GM18909 (cell line): ENCODE measurements around the gene PCDHA1.
"Not testable (repeated sequence)": the region's sequence is repeated elsewhere in the genome, so short reads cannot be mapped to it uniquely, and the experiment has no call there.

Experiments
- ATAC-seq: cut with Tn5 transposase; IDR thresholded peaks from one replicate; pipeline ENCODE4 v1.9.1; 2021; ENCODE audit warnings: mild to moderate bottlenecking; ENCODE audit not compliant: unreplicated experiment, poor library complexity

Gene PCDHA1

GRCh38 chr5:140785905-140786686 is at the start of gene PCDHA1:
Gene PCDHA1, plus strand, starts transcription at chr5:140786140.
- no peak for ATAC-seq

GRCh38 chr5:140737486-140737885 is 48.5 kb upstream of the PCDHA1 start:
- ATAC-seq = no peak

- ATAC-seq = no peak
Measured at GRCh38 chr5:140741967-140742366, 44.0 kb upstream of the PCDHA1 start.

GRCh38 chr5:140753561-140753960 is 32.4 kb upstream of the PCDHA1 start:
- no peak for ATAC-seq

GRCh38 chr5:140764177-140764973 is 21.6 kb upstream of the PCDHA1 start:
- ATAC-seq = no peak

GRCh38 chr5:140767444-140767843 is 18.5 kb upstream of the PCDHA1 start:
- no peak for ATAC-seq

- no peak for ATAC-seq
Measured at GRCh38 chr5:140780512-140780911, 5.4 kb upstream of the PCDHA1 start.

- ATAC-seq = not testable (repeated sequence)
Measured at GRCh38 chr5:140787422-140787821, 1.5 kb downstream of the PCDHA1 start.

GRCh38 chr5:140787849-140788504 is 2.0 kb downstream of the PCDHA1 start:
- not testable (repeated sequence) for ATAC-seq

- ATAC-seq = no peak
Measured at GRCh38 chr5:140791089-140791488, 5.1 kb downstream of the PCDHA1 start.

GRCh38 chr5:140794595-140795258 is 8.8 kb downstream of the PCDHA1 start, which contains the start of gene PCDHA2:
Gene PCDHA2, plus strand, starts transcription at chr5:140794852.
- no peak for ATAC-seq

- ATAC-seq = no peak
Measured at GRCh38 chr5:140795259-140795641, 9.3 kb downstream of the PCDHA1 start.

- not testable (repeated sequence) for ATAC-seq
Measured at GRCh38 chr5:140796072-140796717, 10.3 kb downstream of the PCDHA1 start.

- ATAC-seq = no peak
Measured at GRCh38 chr5:140796718-140797095, 10.8 kb downstream of the PCDHA1 start.

- ATAC-seq = no peak
Measured at GRCh38 chr5:140800816-140801493, 15.0 kb downstream of the PCDHA1 start, which contains the start of gene PCDHA3. Gene PCDHA3, plus strand, starts transcription at chr5:140801057.

- ATAC-seq = no peak
Measured at GRCh38 chr5:140801494-140801841, 15.5 kb downstream of the PCDHA1 start.

- ATAC-seq = not testable (repeated sequence)
Measured at GRCh38 chr5:140802381-140802780, 16.4 kb downstream of the PCDHA1 start.

- no peak for ATAC-seq
Measured at GRCh38 chr5:140802781-140803271, 16.9 kb downstream of the PCDHA1 start.
